Astrocyte of the cerebellum (primary cell): ENCODE measurements around the gene IP6K2.

Experiments used
- DNase-seq: peaks from one replicate; pipeline ENCODE4 v3.0.0-alpha.2; 2011; ENCODE audit warnings: low read depth
- H3K4me3 ChIP-seq: 2 replicates; pipeline ENCODE4 v1.5.1; 2011; ENCODE audit warnings: mild to moderate bottlenecking, low read depth, low read length, moderate library complexity
- CTCF ChIP-seq: IDR thresholded peaks from 2 replicates; pipeline ENCODE4 v1.5.1; 2012; ENCODE audit warnings: low read length, low read depth, moderate library complexity, mild to moderate bottlenecking; ENCODE audit errors: missing control alignments
- in situ Hi-C: cut with HindIII; loops from 2 replicates; pipeline ENCODE4 v1.10.0; 2017; ENCODE audit warnings: low sequenced_read_pairs

IP6K2 gene

GRCh38 chr3:48660800-48661400, 56.1 kb downstream of the IP6K2 start:
- TF ChIP-seq CTCF: no peak
- DNase-seq: no peak
- peak overlapping the region; percentile 46 for H3K4me3 ChIP-seq
- in situ Hi-C loops: no loop called here

GRCh38 chr3:48656841-48657281, 60.2 kb downstream of the IP6K2 start:
- in situ Hi-C loops: no loop called here
- no peak for TF ChIP-seq CTCF
- no peak for DNase-seq
- H3K4me3 ChIP-seq: no peak overlapping the region

- TF ChIP-seq CTCF: peak; percentile 45
- in situ Hi-C loops: no loop called here
- no peak for DNase-seq
- H3K4me3 ChIP-seq: peak overlapping the region; percentile 32
Measured at GRCh38 chr3:48656061-48656840, 60.8 kb downstream of the IP6K2 start.

GRCh38 chr3:48655606-48656005, 61.4 kb downstream of the IP6K2 start:
- in situ Hi-C loops: no loop called here
- H3K4me3 ChIP-seq: peak overlapping the region; percentile 32
- no peak for DNase-seq
- no peak for TF ChIP-seq CTCF

GRCh38 chr3:48655063-48655462, 62.0 kb downstream of the IP6K2 start:
- no peak for TF ChIP-seq CTCF
- in situ Hi-C loops: no loop called here
- no peak overlapping the region for H3K4me3 ChIP-seq

GRCh38 chr3:48652923-48653715, 63.9 kb downstream of the IP6K2 start:
- TF ChIP-seq CTCF: no peak
- no peak for DNase-seq
- no peak overlapping the region for H3K4me3 ChIP-seq
- in situ Hi-C loops: no loop called here

More at GRCh38 chr3:48655063-48655462, 62.0 kb downstream of the IP6K2 start:
- no peak for DNase-seq
